Left kidney (tissue), 2 donors: ENCODE measurements around the gene GSTA2. TPM values are rescaled to one million over a fixed set of nuclear protein-coding genes. Genes with fewer than 3 reads are reported as not detected.
"Not testable (repeated sequence)": the region's sequence is repeated elsewhere in the genome, so short reads cannot be mapped to it uniquely, and the experiment has no call there.

Experiments
- DNase-seq: peaks from one replicate; pipeline ENCODE4 v3.0.0-alpha.2; 2013
- polyA plus RNA-seq: library from polyadenylated mRNA; unstranded; fragments of 120-200 nt; gene quantifications from one replicate; pipeline ENCODE4 v1.2.1, GENCODE V29; 2013; ENCODE audit not compliant: insufficient read length

The GSTA2 gene
- polyA plus RNA-seq, 1 donor = 0.71 TPM

DNA sequence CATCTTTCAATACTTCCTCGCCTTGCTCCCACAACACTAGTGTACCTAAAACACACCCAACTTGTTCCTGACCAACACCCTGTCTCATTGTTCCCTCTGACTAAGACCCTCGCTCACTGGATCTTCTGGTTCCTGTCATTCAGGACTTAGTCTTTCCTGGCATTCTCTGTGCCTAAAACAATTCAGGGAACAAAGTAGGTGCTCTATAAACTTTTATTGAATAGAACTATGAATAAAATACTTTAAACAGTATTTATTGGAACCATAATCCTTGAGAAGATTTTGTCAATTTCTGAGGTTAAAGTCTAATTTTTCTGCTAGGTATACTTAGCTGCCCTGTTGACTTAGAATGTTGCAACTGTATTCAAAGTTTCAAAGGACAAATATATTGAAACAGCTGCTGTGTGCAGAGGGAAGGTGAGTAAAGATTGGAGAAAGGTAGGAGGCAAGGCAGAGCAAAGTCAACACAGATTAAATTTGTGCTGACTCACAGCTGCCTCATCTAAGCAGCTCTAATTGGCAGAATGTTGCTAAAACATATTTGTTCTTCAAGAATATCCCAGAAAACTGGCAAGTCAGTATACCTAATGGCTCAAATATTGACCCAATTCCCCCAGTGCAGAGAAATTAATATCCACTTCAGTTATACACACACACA lies 37.6 kb downstream of the GSTA2 start:
- no peak for DNase-seq

- no peak for DNase-seq
Measured at GRCh38 chr6:52725143-52725534, 38.1 kb downstream of the GSTA2 start.

DNA sequence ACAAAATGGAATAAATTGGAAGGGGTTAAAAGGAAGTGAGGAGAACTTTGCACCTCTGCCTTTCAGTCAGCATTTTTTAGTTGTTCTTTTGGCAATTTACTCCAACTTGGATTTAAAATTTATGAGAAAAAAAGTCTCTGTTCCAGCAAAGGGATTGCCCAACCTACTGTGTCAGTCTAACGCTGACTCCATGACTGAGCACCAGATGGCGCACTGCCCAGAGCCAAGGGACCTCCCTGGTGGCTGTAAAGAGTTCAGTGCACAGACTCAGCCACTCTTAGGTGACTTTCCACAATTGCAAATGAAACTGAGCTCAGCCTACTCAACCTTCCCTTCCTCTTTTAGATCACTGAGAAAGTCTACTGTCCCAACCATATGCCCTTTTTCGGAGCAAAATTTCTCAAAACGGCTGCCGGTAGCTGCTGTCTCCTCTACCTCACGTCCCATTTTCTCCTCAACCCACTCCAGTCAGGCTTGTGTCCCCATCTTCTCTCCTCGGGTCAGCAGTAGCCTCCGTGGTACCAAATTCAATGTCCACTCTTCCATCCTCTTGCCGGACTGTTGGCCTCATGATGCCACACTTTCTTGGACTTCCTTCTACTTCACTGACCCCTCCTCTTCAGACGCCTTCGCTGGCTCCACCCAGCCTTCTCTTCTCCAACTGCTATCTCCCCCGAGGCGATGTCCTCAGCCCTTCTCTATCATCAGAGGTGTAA lies 38.7 kb downstream of the GSTA2 start:
- peak; percentile 50 for DNase-seq

DNA sequence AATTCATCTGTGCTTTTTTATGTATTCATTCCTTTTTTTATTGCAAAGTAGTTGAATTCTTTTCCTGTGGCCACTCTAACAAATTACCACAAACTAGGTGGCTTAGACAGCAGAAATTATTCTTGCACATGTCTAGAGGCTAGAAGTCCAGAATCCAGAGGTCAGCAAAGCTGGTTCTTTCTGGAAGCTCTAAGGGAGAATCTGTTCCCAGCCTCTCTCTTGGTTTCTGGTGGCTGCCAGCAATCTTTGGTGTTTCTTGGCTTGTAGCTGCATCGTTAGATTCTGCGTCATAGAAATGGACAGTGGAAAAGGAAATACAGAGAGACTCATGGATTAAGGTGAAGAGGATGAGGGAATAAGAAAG lies 39.3 kb downstream of the GSTA2 start:
- DNase-seq = no peak

DNA sequence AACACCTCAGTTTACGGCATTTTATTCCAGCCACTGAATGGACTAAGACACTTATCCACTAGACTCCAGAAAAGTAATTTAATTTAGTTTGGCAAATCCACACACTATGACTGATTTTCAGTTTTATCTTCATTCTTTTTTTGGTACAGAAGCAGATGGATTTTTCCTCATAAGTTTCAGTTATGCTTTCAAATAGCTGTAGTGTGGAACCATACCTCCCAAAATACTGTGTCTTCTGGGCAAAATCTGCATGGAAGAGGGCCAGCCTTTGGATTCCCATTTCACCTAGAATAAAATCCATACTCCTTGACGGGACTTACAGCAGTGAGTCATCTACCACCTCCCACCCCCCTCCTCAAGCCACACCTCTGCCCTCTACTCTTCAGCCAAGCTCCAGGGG lies 43.0 kb downstream of the GSTA2 start:
- DNase-seq = no peak

GRCh38 chr6:52718550-52718949 lies 44.7 kb downstream of the GSTA2 start:
- DNase-seq = no peak

- DNase-seq = not testable (repeated sequence)
Measured at GRCh38 chr6:52714761-52715160, 48.5 kb downstream of the GSTA2 start.

GRCh38 chr6:52712136-52712535 lies 51.1 kb downstream of the GSTA2 start:
- no peak for DNase-seq

DNA sequence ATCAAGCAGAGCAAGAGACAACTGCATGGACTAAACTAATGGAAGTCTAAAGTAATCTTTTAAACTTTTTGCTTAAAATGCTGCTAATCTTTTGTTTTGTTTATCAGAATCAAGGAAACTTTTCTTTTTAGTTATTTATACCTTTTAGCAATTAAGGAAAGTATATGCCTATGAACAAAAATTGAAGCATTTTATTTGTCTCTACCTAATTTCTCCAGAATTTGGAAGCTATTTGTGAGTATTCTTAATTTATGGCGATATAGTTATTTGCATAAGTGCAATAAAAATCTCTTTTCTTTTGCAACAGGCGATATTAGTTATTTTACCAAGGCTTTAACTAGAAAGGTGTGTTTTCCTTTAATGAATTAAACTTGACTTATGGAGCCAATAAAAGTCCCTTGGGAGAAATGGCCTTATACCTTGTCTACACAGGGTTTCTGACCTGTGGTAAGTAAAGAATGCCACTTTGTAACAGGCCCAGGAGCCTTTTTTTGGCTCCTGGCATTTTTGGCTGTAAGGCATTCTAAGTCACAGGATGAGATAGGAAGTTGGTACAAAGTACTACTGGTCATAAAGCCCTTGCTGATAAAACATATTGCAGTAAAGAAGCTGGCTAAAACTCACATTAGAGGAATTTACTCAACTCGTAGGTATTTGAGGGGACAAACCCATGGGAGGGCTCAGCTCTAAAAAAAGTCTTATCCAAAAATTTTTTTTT lies 55.2 kb downstream of the GSTA2 start:
- no peak for DNase-seq

DNA sequence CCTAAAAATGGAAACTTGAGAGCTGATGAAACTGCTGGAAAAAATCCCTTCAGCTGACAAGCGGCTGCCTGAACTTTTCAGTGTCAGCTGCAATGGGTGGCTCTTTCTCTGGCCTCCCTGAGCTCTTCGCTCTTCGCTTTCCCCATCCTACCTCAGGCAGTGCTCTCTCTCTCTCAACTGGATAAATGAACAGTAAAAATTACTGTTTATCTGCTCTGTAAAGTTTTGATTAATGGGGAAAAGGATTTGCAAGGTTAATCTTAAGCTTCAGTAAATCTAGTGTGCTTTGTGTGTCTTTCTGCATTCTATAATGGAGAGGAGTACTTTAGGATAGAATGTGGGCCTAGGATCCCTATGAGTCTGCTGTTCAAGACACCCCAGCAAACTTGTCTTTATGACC lies 57.3 kb downstream of the GSTA2 start:
- DNase-seq = no peak

DNA sequence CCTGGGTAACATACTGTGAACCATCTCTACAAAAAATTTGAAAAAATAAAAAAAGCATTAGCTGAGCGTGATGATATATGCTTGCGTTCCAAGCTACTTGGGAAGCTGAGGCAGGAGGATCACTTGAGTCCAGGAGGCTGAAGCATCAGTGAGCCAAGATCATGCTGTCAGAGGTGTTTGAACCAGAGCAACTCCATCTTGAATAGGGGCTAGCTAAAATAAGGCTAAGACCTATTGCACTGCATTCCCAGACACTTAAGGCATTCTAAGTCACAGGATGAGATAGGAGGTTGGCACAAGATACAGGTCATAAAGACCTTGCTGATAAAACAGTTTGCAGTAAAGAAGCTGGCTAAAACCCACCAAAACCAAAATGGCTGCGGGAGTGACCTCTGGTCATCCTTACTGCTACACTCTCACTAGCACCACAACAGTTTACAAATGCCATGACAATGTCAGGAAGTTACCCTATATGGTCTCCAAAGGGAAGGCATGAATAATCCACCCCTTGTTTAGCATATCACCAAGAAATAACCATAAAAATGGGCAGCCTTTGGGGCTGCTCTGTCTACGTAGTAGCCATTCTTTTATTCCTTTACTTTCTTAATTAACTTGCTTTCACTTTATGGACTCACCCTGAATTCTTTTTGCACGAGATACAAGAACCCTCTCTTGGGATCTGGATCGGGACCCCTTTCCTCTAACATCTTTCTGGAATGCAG lies 58.3 kb downstream of the GSTA2 start:
- DNase-seq = not testable (repeated sequence)

GRCh38 chr6:52704060-52704459 lies 59.2 kb downstream of the GSTA2 start:
- no peak for DNase-seq

Other genes with a start within 250 kb of the GSTA2 start
- 50.8 TPM for gene TRAM2, start 186.4 kb downstream of the GSTA2 start, polyA plus RNA-seq
- 42.1 TPM for gene TMEM14A, start 92.4 kb downstream of the GSTA2 start, polyA plus RNA-seq
- 0.85 TPM for gene GSTA1, start 40.3 kb upstream of the GSTA2 start, polyA plus RNA-seq
- not detected for gene GSTA5, start 77.3 kb upstream of the GSTA2 start, polyA plus RNA-seq
- gene GSTA3, start 146.2 kb upstream of the GSTA2 start, polyA plus RNA-seq = 0.52 TPM
- 116 TPM for gene GSTA4, start 231.8 kb upstream of the GSTA2 start, polyA plus RNA-seq